DOHH2 (cell line): ENCODE results near the gene HS3ST5.

Source experiments
- H3F3A ChIP-seq: fragments of 200-600 bp; sonication (generic), shearing (Covaris generic); 2 replicates; pipeline ENCODE4 v1.6.0; 2016; ENCODE audit warnings: antibody characterized with exemption, mild to moderate bottlenecking; ENCODE audit not compliant: control insufficient read depth, insufficient read depth
- H3K27ac ChIP-seq: fragments of 200-600 bp; sonication (generic); 2 replicates; pipeline ENCODE4 v1.5.1; 2014; ENCODE audit warnings: low read depth, mild to moderate bottlenecking, low read length, moderate library complexity
- H3K27me3 ChIP-seq: fragments of 200-600 bp; sonication (generic); 2 replicates; pipeline ENCODE4 v1.6.1; 2014; ENCODE audit warnings: mild to moderate bottlenecking, low read length, mixed read lengths; ENCODE audit not compliant: control insufficient read depth
- H3K36me3 ChIP-seq: fragments of 200-600 bp; sonication (generic); 2 replicates; pipeline ENCODE4 v1.6.1; 2014; ENCODE audit warnings: mild to moderate bottlenecking, low read length, moderate library complexity, mixed read lengths; ENCODE audit not compliant: control insufficient read depth
- H3K4me1 ChIP-seq: fragments of 200-600 bp; sonication (generic); 2 replicates; pipeline ENCODE4 v1.6.1; 2014; ENCODE audit warnings: mild to moderate bottlenecking, low read length, mixed read lengths; ENCODE audit not compliant: control insufficient read depth
- H3K4me2 ChIP-seq: fragments of 200-600 bp; sonication (generic); 2 replicates; pipeline ENCODE4 v1.6.0; 2014; ENCODE audit warnings: mild to moderate bottlenecking, low read length, moderate library complexity
- H3K4me3 ChIP-seq: fragments of 200-600 bp; sonication (generic); 2 replicates; pipeline ENCODE4 v1.5.1; 2014; ENCODE audit warnings: mild to moderate bottlenecking, low read length, mixed read lengths
- H3K79me2 ChIP-seq: fragments of 200-600 bp; sonication (generic); 2 replicates; pipeline ENCODE4 v1.6.1; 2014; ENCODE audit warnings: mild to moderate bottlenecking, low read length, mixed read lengths; ENCODE audit not compliant: control insufficient read depth
- H3K9me2 ChIP-seq: fragments of 200-600 bp; sonication (generic); replicated peaks from 2 replicates; pipeline ENCODE4 v1.6.1; 2014; ENCODE audit warnings: mild to moderate bottlenecking, low read length, mixed read lengths; ENCODE audit not compliant: control insufficient read depth
- H3K9me3 ChIP-seq: fragments of 200-600 bp; sonication (generic); 2 replicates; pipeline ENCODE4 v1.6.1; 2014; ENCODE audit warnings: antibody characterized with exemption, low read length, mixed read lengths; ENCODE audit not compliant: control insufficient read depth, insufficient read depth
- H4K20me1 ChIP-seq: fragments of 200-600 bp; sonication (generic); 2 replicates; pipeline ENCODE4 v1.6.0; 2014; ENCODE audit warnings: low read depth, mild to moderate bottlenecking, antibody characterized with exemption, low read length, moderate library complexity; ENCODE audit not compliant: control insufficient read depth, insufficient read depth
- CTCF ChIP-seq: fragments of 200-600 bp; sonication (generic); IDR thresholded peaks from one replicate; pipeline ENCODE4 v1.5.1; 2014; ENCODE audit warnings: antibody characterized with exemption, mild to moderate bottlenecking, low read depth, low read length; ENCODE audit not compliant: poor library complexity, severe bottlenecking
- EZH2phosphoT487 ChIP-seq: fragments of 200-600 bp; sonication (generic); IDR thresholded peaks from 2 replicates; pipeline ENCODE4 v1.6.1; 2017; ENCODE audit warnings: borderline replicate concordance, mild to moderate bottlenecking, antibody characterized with exemption, low read length, moderate library complexity, mixed read lengths

Gene HS3ST5

GRCh38 chr6:114172576-114173260, 170.1 kb downstream of the HS3ST5 start:
- H3K9me3 ChIP-seq: no peaks in the 10 kb centered on the region
- no peaks in the 10 kb centered on the region for H3F3A ChIP-seq
- no peaks in the 10 kb centered on the region for H3K9me2 ChIP-seq
- H4K20me1 ChIP-seq: no peaks in the 10 kb centered on the region
- H3K4me3 ChIP-seq: no peak overlapping the region
- H3K27me3 ChIP-seq: no peaks in the 10 kb centered on the region
- no peak for TF ChIP-seq EZH2phosphoT487
- TF ChIP-seq CTCF: no peak
- H3K79me2 ChIP-seq: no peaks in the 10 kb centered on the region
- H3K4me2 ChIP-seq: no peak overlapping the region
- H3K36me3 ChIP-seq: no peaks in the 10 kb centered on the region
- no peaks in the 10 kb centered on the region for H3K4me1 ChIP-seq
- H3K27ac ChIP-seq: no peak overlapping the region

- no peaks in the 10 kb centered on the region for H3K36me3 ChIP-seq
- H3K4me3 ChIP-seq: no peak overlapping the region
- no peaks in the 10 kb centered on the region for H3K9me3 ChIP-seq
- H3K79me2 ChIP-seq: no peaks in the 10 kb centered on the region
- no peaks in the 10 kb centered on the region for H3K4me1 ChIP-seq
- no peak overlapping the region for H3K4me2 ChIP-seq
- H3K27ac ChIP-seq: no peak overlapping the region
- no peaks in the 10 kb centered on the region for H3K9me2 ChIP-seq
- TF ChIP-seq EZH2phosphoT487 (no peak), CTCF (no peak)
- no peaks in the 10 kb centered on the region for H3F3A ChIP-seq
- H3K27me3 ChIP-seq: no peaks in the 10 kb centered on the region
- H4K20me1 ChIP-seq: no peaks in the 10 kb centered on the region
These were observed 171.3 kb downstream of the HS3ST5 start for GRCh38 chr6:114171473-114171872.

- H3K27me3 ChIP-seq: no peaks in the 10 kb centered on the region
- no peak overlapping the region for H3K4me3 ChIP-seq
- no peaks in the 10 kb centered on the region for H3K9me3 ChIP-seq
- no peak for TF ChIP-seq CTCF
- no peak for TF ChIP-seq EZH2phosphoT487
- H3K4me2 ChIP-seq: no peak overlapping the region
- no peaks in the 10 kb centered on the region for H4K20me1 ChIP-seq
- no peaks in the 10 kb centered on the region for H3K4me1 ChIP-seq
- H3F3A ChIP-seq: no peaks in the 10 kb centered on the region
- H3K36me3 ChIP-seq: no peaks in the 10 kb centered on the region
- no peak overlapping the region for H3K27ac ChIP-seq
- no peaks in the 10 kb centered on the region for H3K79me2 ChIP-seq
- H3K9me2 ChIP-seq: no peaks in the 10 kb centered on the region
These were observed 171.8 kb downstream of the HS3ST5 start for GRCh38 chr6:114170958-114171387.
